Spleen (tissue), 7 donors: ENCODE data around the gene PSMA6.
A peak's percentile ranks its signal among the peaks of the same experiment; 100 is the strongest.

Experiments used
- POLR2A ChIP-seq, 3 donors: fragments of 450-650 bp; IDR thresholded peaks; one replicate each; pipeline ENCODE4 v1.5.1; 2017; ENCODE audit warnings: antibody characterized with exemption in 3 of 3, mild to moderate bottlenecking in 1 of 3
- POLR2AphosphoS5 ChIP-seq, 3 donors: sonication (generic); formaldehyde crosslinking; IDR thresholded peaks; one replicate each; pipeline ENCODE4 v1.5.1; 2017; ENCODE audit warnings: antibody characterized with exemption in 3 of 3
- TF ChIP-seq, protein P1 (sequence below), 11 experiments: fragments of 200-600 bp in 7 of 11; fragments of 450-650 bp in 4 of 11; sonication (generic) in 4 of 11; IDR thresholded peaks in 8 of 11; conservative IDR thresholded peaks in 3 of 11; 1 replicate in 7 of 11; 2 replicates in 4 of 11; pipeline versions ENCODE4 v1.4.0 to v1.8.0; 2016 to 2021; ENCODE audit warnings: antibody characterized with exemption in 11 of 11, inconsistent platforms in 4 of 11, mild to moderate bottlenecking in 1 of 11
- donor health status: DM: no; HTN: no; CAD: no; lungs with moderate emphysema.
- donor health status: DM: no; HTN: no; CAD: no.
- donor health status: DM: no; HTN: no; CAD: no.

DNA sequence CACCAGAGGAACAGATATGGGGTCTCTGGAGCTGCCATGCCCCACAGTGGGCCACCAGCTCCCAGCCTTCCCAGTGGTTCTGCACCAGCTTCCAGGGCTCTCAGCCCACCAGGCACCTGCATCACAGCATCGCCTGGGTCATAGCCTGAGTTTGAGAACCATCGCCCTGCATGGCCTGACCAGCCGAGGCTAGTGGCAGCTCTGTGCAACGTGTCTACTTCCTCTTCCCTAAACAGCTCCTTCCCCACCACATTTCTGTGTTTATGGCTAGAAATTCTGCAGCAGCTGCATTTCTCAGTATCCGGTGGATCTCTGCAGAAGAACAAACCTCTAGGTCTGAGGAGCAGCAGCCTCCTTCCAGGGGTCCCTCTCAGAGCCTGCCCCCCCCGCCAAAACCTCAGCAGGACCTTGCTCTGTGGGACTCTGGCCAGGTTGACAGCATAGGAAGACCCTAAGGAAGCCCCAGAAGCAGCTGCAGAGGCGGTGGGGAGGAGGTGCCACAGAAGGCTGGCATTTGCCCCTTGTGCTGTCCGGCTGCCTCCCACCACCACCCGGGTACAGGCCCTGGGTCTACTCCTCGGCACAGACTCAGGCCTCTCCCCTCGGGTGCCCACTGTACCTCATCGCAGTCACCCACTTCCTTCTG lies 47.7 kb downstream of the PSMA6 start:
- TF ChIP-seq POLR2A (IDR thresholded peaks at IDR 0.05) (no peak), POLR2AphosphoS5 (IDR thresholded peaks at IDR 0.05) (peak; percentile 37 to 67 (median 58))
- TF ChIP-seq, protein P1, sequence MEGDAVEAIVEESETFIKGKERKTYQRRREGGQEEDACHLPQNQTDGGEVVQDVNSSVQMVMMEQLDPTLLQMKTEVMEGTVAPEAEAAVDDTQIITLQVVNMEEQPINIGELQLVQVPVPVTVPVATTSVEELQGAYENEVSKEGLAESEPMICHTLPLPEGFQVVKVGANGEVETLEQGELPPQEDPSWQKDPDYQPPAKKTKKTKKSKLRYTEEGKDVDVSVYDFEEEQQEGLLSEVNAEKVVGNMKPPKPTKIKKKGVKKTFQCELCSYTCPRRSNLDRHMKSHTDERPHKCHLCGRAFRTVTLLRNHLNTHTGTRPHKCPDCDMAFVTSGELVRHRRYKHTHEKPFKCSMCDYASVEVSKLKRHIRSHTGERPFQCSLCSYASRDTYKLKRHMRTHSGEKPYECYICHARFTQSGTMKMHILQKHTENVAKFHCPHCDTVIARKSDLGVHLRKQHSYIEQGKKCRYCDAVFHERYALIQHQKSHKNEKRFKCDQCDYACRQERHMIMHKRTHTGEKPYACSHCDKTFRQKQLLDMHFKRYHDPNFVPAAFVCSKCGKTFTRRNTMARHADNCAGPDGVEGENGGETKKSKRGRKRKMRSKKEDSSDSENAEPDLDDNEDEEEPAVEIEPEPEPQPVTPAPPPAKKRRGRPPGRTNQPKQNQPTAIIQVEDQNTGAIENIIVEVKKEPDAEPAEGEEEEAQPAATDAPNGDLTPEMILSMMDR (IDR thresholded peaks at IDR 0.05 in 8 of 11, conservative IDR thresholded peaks at IDR 0.05 in 3 of 11), result no peak
